GM12878 (cell line): Measurements from ENCODE around the gene CD8B. TPM values are rescaled to one million over a fixed set of nuclear protein-coding genes. Genes with fewer than 3 reads are reported as not detected.

Experiments
- ATAC-seq: fragments of 200-7000 bp; cut with Tn5 transposase; 3 replicates; pipeline ENCODE4 v1.9.1; 2020; ENCODE audit warnings: mild to moderate bottlenecking, moderate library complexity
- BruUV-seq: library from RNA; stranded (reverse); fragments of 400-500 nt; replicated peaks from 2 replicates; lab custom pipeline; 2021; lab: Mats Ljungman, UMichigan
- CTCF ChIA-PET: fragments of 300-600 bp; sonication (Branson Sonifier 250); formaldehyde crosslinking; extraction: SDS; loops from one replicate; lab custom pipeline; 2021; ENCODE audit warnings: inconsistent platforms; lab: Yijun Ruan, JAX
- POLR2A ChIA-PET: fragments of 350-600 bp; formaldehyde crosslinking; extraction: SDS; loops from one replicate; lab custom pipeline; 2021; ENCODE audit warnings: inconsistent platforms; lab: Charles Lee
- RAD21 ChIA-PET: fragments of 300-600 bp; sonication (Branson Sonifier 250); formaldehyde crosslinking; loops from one replicate; lab custom pipeline; 2023; ENCODE audit warnings: antibody characterized with exemption; ENCODE audit not compliant: unreplicated experiment; lab: Charles Lee
- SMC1A ChIA-PET: fragments of 300-600 bp; sonication (Branson Sonifier 250); formaldehyde crosslinking; loops from one replicate; lab custom pipeline; 2023; ENCODE audit not compliant: unreplicated experiment, uncharacterized antibody; lab: Charles Lee
- DNase-seq: peaks from one replicate; pipeline ENCODE4 v3.0.0-alpha.2; 2011; ENCODE audit warnings: low read depth, low spot score
- FAIRE-seq: peaks from 3 replicates; lab custom pipeline; 2011; peaks lifted over from hg19 to GRCh38; lab: Jason Lieb, UNC
- H2AFZ ChIP-seq: 2 replicates; pipeline ENCODE4 v1.6.0; 2011; ENCODE audit warnings: low read depth, low read length, control low read depth; ENCODE audit not compliant: control insufficient read depth
- H3K27ac ChIP-seq: 2 replicates; pipeline ENCODE4 v1.5.1; 2011; ENCODE audit warnings: control low read depth; ENCODE audit not compliant: control insufficient read depth, insufficient read depth
- H3K27me3 ChIP-seq, 2 experiments: replicated peaks in 1 of 2; 2 replicates each; pipeline versions ENCODE4 v1.6.0 to v1.6.1; 2011; ENCODE audit warnings: low read length in 1 of 2; ENCODE audit not compliant: control insufficient read depth in 2 of 2, insufficient read depth in 2 of 2
- H3K36me3 ChIP-seq, 2 experiments: 2 replicates each; pipeline ENCODE4 v1.5.1; 2011; ENCODE audit warnings: low read length in 1 of 2; ENCODE audit not compliant: control insufficient read depth in 2 of 2, insufficient read depth in 2 of 2
- H3K4me1 ChIP-seq: 2 replicates; pipeline ENCODE4 v1.6.1; 2011; ENCODE audit warnings: mild to moderate bottlenecking, low read length, moderate library complexity, mixed read lengths; ENCODE audit not compliant: control insufficient read depth, insufficient read depth
- H3K4me2 ChIP-seq: 2 replicates; pipeline ENCODE4 v1.6.0; 2011; ENCODE audit warnings: control low read depth; ENCODE audit not compliant: control insufficient read depth, insufficient read depth
- H3K4me3 ChIP-seq: fragments of 200-600 bp; sonication (generic); 2 replicates; pipeline ENCODE4 v1.5.1; 2016
- H3K79me2 ChIP-seq: 2 replicates; pipeline ENCODE4 v1.6.0; 2011; ENCODE audit warnings: low read length; ENCODE audit not compliant: control insufficient read depth, insufficient read depth
- H3K9ac ChIP-seq: 2 replicates; pipeline ENCODE4 v1.8.0; 2011; ENCODE audit warnings: low read length, control low read depth, mixed read lengths; ENCODE audit not compliant: control insufficient read depth, insufficient read depth
- H3K9me3 ChIP-seq: replicated peaks from 3 replicates; pipeline ENCODE4 v1.5.1; 2011; ENCODE audit warnings: mild to moderate bottlenecking, low read length; ENCODE audit not compliant: control insufficient read depth, insufficient read depth
- H4K20me1 ChIP-seq: 2 replicates; pipeline ENCODE4 v1.6.0; 2011; ENCODE audit not compliant: control insufficient read depth, insufficient read depth
- CHD1 ChIP-seq: IDR thresholded peaks from 2 replicates; pipeline ENCODE4 v1.6.1; 2012; ENCODE audit warnings: low read depth, low read length, improper control_type of control experiment
- GATAD2B ChIP-seq: fragments of 450-650 bp; conservative IDR thresholded peaks from 2 replicates; pipeline ENCODE4 v1.6.1; 2017; ENCODE audit warnings: low read depth, mild to moderate bottlenecking, moderate library complexity
- JUNB ChIP-seq: IDR thresholded peaks from 2 replicates; pipeline ENCODE4 v1.6.1; 2016; ENCODE audit warnings: antibody characterized with exemption, mild to moderate bottlenecking
- RB1 ChIP-seq: fragments of 450-650 bp; formaldehyde crosslinking; IDR thresholded peaks from 2 replicates; pipeline ENCODE4 v1.6.1; 2017; ENCODE audit warnings: mild to moderate bottlenecking, borderline replicate concordance
- RBBP5 ChIP-seq: fragments of 200-600 bp; sonication (generic); conservative IDR thresholded peaks from 2 replicates; pipeline ENCODE4 v1.6.1; 2016
- RFX5 ChIP-seq: IDR thresholded peaks from 2 replicates; pipeline ENCODE4 v1.6.1; 2011; ENCODE audit warnings: low read depth, low read length, improper control_type of control experiment
- SIN3A ChIP-seq: IDR thresholded peaks from 2 replicates; pipeline ENCODE4 v1.6.1; 2012; ENCODE audit warnings: low read depth, low read length, improper control_type of control experiment
- TBL1XR1 ChIP-seq: IDR thresholded peaks from 2 replicates; pipeline ENCODE4 v1.6.1; 2012; ENCODE audit warnings: low read depth, low read length, improper control_type of control experiment
- WGBS: methylation state at CpG from one replicate; pipeline ENCODE4 v1.1.6; 2016; ENCODE audit warnings: low lambda C conversion rate; ENCODE audit not compliant: insufficient replicate concordance, insufficient coverage; ENCODE audit errors: missing lambda C conversion rate; 5-methylcytosine and 5-hydroxymethylcytosine counted together
- in situ Hi-C: fragments of 300-500 bp; cut with MboI; formaldehyde crosslinking; loops from 9 replicates; pipeline ENCODE4 v1.14.3; 2018; ENCODE audit warnings: mixed read lengths
- intact Hi-C: fragments of 100-400 bp; cut with micrococcal nuclease; formaldehyde crosslinking; loops from one replicate; pipeline ENCODE4 v1.14.2; 2022; ENCODE audit not compliant: unreplicated experiment
- polyA plus RNA-seq, 11 experiments: library from polyadenylated mRNA; depleted of rRNA in 4 of 11; unstranded in 6 of 11; stranded (reverse) in 5 of 11; fragments of >200 nt; fragmentation: Nextera tagmentation in 4 of 11; fragmentation: Illumina TruSeq in 1 of 11; extraction: Ambion mirVana in 4 of 11; extraction: Trizol in 1 of 11; gene quantifications; 1 replicate in 1 of 11; 2 replicates in 10 of 11; pipeline versions ENCODE4 v1.2.1 to v1.2.3, GENCODE V29; 2011 to 2016; ENCODE audit warnings: inconsistent platforms in 2 of 11, missing spikeins in 2 of 11, low read depth in 1 of 11
- total RNA-seq, 4 experiments: library from RNA; depleted of rRNA in 3 of 4; stranded (reverse); fragments of >200 nt in 3 of 4; fragmentation: Illumina TruSeq in 1 of 4; extraction: Trizol in 1 of 4; gene quantifications; 2 replicates each; pipeline versions ENCODE4 v1.2.1 to v1.2.3, GENCODE V29; 2013 to 2021
- TF ChIP-seq, protein P1 (sequence below), 3 experiments: IDR thresholded peaks in 2 of 3; conservative IDR thresholded peaks in 1 of 3; 2 replicates each; pipeline ENCODE4 v1.5.1; 2011; ENCODE audit warnings: low read depth in 3 of 3, low read length in 3 of 3, mild to moderate bottlenecking in 3 of 3, control low read depth in 2 of 3, moderate library complexity in 2 of 3, inconsistent platforms in 1 of 3, mixed read lengths in 1 of 3; ENCODE audit not compliant: control insufficient read depth in 2 of 3, insufficient read depth in 1 of 3; ENCODE audit errors: extremely low read depth in 1 of 3
- TF ChIP-seq, protein P2 (sequence below): IDR thresholded peaks from 2 replicates; pipeline ENCODE4 v1.6.1; 2012; ENCODE audit warnings: improper control_type of control experiment, low read depth, low read length; ENCODE audit not compliant: insufficient replicate concordance
- TF ChIP-seq, protein P3 (sequence below): IDR thresholded peaks from 2 replicates; pipeline ENCODE4 v1.6.1; 2012; ENCODE audit warnings: low read length, inconsistent platforms
- TF ChIP-seq, protein P4 (sequence below): IDR thresholded peaks from 2 replicates; pipeline ENCODE4 v1.6.1; 2011; ENCODE audit warnings: borderline replicate concordance, low read depth, mild to moderate bottlenecking, moderate library complexity, low read length; ENCODE audit not compliant: insufficient read depth, poor library complexity, severe bottlenecking

The CD8B gene
- total and polyA plus RNA-seq, 10 of the 15 experiments (the other 5 are each of a cell fraction or from before 2014, with no cell fraction given): 0.21 TPM; not detected in 9

DNA sequence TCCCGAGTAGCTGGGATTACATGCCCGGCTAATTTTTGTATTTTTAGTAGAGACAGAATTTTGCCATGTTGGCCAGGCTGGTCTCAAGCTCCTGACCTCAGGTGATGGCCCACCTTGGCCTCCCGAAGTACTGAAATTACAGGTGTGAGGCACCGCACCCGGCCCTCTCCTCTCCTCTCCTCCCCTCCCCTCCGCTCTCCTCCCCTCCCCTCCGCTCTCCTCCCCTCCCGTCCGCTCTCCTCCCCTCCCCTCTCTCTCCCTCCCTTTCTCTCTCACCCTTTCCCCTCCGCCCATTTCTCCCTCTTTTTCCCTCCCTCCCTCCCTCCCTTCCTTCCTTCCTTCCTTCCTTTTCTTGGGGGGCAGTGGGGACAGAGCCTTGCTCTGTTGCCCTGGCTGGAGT is 28.4 kb downstream of the CD8B start:
- intact Hi-C loops: no loop called here
- in situ Hi-C loops: no loop called here
- CTCF ChIA-PET: no interaction called here
- ATAC-seq: no peak
- no peak overlapping the region for H2AFZ ChIP-seq
- no peaks in the 10 kb centered on the region for H3K9me3 ChIP-seq
- H3K79me2 ChIP-seq: no peaks in the 10 kb centered on the region
- no peak overlapping the region for H3K27ac ChIP-seq
- POLR2A ChIA-PET: no interaction called here
- FAIRE-seq: no peak
- TF ChIP-seq RBBP5 (no peak), GATAD2B (no peak), RB1 (no peak), SIN3A (no peak), CHD1 (no peak), TBL1XR1 (no peak), RFX5 (no peak), JUNB (no peak)
- TF ChIP-seq, protein P1, sequence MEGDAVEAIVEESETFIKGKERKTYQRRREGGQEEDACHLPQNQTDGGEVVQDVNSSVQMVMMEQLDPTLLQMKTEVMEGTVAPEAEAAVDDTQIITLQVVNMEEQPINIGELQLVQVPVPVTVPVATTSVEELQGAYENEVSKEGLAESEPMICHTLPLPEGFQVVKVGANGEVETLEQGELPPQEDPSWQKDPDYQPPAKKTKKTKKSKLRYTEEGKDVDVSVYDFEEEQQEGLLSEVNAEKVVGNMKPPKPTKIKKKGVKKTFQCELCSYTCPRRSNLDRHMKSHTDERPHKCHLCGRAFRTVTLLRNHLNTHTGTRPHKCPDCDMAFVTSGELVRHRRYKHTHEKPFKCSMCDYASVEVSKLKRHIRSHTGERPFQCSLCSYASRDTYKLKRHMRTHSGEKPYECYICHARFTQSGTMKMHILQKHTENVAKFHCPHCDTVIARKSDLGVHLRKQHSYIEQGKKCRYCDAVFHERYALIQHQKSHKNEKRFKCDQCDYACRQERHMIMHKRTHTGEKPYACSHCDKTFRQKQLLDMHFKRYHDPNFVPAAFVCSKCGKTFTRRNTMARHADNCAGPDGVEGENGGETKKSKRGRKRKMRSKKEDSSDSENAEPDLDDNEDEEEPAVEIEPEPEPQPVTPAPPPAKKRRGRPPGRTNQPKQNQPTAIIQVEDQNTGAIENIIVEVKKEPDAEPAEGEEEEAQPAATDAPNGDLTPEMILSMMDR (IDR thresholded peaks at IDR 0.05 in 2 of 3, conservative IDR thresholded peaks at IDR 0.05 in 1 of 3; ENCODE audit: control insufficient read depth in 2 of 3, extremely low read depth in 1 of 3, insufficient read depth in 1 of 3, low read depth in 3 of 3, low read length in 3 of 3): no peak
- TF ChIP-seq, protein P2, sequence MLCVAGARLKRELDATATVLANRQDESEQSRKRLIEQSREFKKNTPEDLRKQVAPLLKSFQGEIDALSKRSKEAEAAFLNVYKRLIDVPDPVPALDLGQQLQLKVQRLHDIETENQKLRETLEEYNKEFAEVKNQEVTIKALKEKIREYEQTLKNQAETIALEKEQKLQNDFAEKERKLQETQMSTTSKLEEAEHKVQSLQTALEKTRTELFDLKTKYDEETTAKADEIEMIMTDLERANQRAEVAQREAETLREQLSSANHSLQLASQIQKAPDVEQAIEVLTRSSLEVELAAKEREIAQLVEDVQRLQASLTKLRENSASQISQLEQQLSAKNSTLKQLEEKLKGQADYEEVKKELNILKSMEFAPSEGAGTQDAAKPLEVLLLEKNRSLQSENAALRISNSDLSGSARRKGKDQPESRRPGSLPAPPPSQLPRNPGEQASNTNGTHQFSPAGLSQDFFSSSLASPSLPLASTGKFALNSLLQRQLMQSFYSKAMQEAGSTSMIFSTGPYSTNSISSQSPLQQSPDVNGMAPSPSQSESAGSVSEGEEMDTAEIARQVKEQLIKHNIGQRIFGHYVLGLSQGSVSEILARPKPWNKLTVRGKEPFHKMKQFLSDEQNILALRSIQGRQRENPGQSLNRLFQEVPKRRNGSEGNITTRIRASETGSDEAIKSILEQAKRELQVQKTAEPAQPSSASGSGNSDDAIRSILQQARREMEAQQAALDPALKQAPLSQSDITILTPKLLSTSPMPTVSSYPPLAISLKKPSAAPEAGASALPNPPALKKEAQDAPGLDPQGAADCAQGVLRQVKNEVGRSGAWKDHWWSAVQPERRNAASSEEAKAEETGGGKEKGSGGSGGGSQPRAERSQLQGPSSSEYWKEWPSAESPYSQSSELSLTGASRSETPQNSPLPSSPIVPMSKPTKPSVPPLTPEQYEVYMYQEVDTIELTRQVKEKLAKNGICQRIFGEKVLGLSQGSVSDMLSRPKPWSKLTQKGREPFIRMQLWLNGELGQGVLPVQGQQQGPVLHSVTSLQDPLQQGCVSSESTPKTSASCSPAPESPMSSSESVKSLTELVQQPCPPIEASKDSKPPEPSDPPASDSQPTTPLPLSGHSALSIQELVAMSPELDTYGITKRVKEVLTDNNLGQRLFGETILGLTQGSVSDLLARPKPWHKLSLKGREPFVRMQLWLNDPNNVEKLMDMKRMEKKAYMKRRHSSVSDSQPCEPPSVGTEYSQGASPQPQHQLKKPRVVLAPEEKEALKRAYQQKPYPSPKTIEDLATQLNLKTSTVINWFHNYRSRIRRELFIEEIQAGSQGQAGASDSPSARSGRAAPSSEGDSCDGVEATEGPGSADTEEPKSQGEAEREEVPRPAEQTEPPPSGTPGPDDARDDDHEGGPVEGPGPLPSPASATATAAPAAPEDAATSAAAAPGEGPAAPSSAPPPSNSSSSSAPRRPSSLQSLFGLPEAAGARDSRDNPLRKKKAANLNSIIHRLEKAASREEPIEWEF: no peak
- TF ChIP-seq, protein P3, sequence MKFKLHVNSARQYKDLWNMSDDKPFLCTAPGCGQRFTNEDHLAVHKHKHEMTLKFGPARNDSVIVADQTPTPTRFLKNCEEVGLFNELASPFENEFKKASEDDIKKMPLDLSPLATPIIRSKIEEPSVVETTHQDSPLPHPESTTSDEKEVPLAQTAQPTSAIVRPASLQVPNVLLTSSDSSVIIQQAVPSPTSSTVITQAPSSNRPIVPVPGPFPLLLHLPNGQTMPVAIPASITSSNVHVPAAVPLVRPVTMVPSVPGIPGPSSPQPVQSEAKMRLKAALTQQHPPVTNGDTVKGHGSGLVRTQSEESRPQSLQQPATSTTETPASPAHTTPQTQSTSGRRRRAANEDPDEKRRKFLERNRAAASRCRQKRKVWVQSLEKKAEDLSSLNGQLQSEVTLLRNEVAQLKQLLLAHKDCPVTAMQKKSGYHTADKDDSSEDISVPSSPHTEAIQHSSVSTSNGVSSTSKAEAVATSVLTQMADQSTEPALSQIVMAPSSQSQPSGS: no peak
- TF ChIP-seq, protein P4, sequence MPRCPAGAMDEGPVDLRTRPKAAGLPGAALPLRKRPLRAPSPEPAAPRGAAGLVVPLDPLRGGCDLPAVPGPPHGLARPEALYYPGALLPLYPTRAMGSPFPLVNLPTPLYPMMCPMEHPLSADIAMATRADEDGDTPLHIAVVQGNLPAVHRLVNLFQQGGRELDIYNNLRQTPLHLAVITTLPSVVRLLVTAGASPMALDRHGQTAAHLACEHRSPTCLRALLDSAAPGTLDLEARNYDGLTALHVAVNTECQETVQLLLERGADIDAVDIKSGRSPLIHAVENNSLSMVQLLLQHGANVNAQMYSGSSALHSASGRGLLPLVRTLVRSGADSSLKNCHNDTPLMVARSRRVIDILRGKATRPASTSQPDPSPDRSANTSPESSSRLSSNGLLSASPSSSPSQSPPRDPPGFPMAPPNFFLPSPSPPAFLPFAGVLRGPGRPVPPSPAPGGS: no peak
- H3K4me1 ChIP-seq: no peaks in the 10 kb centered on the region
- no peak overlapping the region for H3K4me3 ChIP-seq
- H3K9ac ChIP-seq: no peak overlapping the region
- RAD21 ChIA-PET: no interaction called here
- SMC1A ChIA-PET: no interaction called here
- no peak overlapping the region for H3K4me2 ChIP-seq
- BruUV-seq: no TSS peak
- H3K36me3 ChIP-seq: no peaks in the 10 kb centered on the region
- H3K27me3 ChIP-seq: no peaks in the 10 kb centered on the region
- DNase-seq: no peak
- H4K20me1 ChIP-seq: no peaks in the 10 kb centered on the region
- WGBS: 5% methylated on average over 4 of the region's 10 CpGs
